ENCODE data around the gene GASK1A. TPM values are rescaled to one million over a fixed set of nuclear protein-coding genes. Genes with fewer than 3 reads are reported as not detected.

The GASK1A gene
- total and polyA plus RNA-seq, 2 donors (not counting 1 experiment from before 2014, with no cell fraction given) = 0.14 to 1.8 TPM

DNA sequence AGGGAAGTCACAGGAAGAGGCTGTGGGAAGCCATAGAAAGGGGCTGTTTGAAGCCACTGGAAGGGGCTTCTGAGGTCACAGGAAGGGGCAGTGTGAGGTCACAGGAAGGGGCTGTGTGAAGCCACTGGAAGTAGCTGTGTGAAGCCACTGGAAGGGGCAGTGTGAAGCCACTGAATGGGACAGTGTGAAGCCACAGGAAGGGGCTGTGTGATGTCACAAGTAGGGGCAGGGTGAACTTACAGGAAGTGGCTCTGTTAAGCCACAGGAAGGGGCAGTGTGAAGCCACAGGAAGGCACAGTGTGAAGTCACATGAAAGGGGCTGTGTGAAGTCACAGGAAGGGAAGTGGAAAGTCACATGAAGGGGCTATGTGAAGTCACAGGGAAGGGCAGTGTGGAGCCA is 33.1 kb downstream of the GASK1A start:
- Histone ChIP-seq H3K36me3 (ENCODE audit: control insufficient read depth, insufficient read depth, low read length) (no peaks in the 10 kb centered on the region), H3K27ac (ENCODE audit: insufficient read depth, low read length) (no peak overlapping the region), H3K4me1 (ENCODE audit: control insufficient read depth, extremely low read depth, insufficient read depth, low read length) (no peaks in the 10 kb centered on the region), H4K20me1 (ENCODE audit: control insufficient read depth, extremely low read depth, insufficient read depth, low read length) (no peaks in the 10 kb centered on the region), H3K4me2 (ENCODE audit: extremely low read depth, insufficient read depth, low read length) (no peak overlapping the region), H3K27me3 (ENCODE audit: control insufficient read depth, insufficient read depth, low read length) (no peaks in the 10 kb centered on the region), H3K9ac (ENCODE audit: insufficient read depth, low read length) (no peak overlapping the region), H3K9me3 (ENCODE audit: control insufficient read depth, insufficient read depth, low read depth, low read length) (no peaks in the 10 kb centered on the region), H2AFZ (ENCODE audit: low read length) (no peak overlapping the region), H3K4me3 (replicated peaks in 1 of 4; ENCODE audit: control extremely low read depth in 1 of 4, insufficient read depth in 1 of 4, low read depth in 3 of 4, low read length in 4 of 4) (no peak overlapping the region), H3K79me2 (ENCODE audit: control insufficient read depth, insufficient read depth, low read length) (no peaks in the 10 kb centered on the region)
- DNase-seq (ENCODE audit: low read depth in 2 of 2) = no peak
- TF ChIP-seq, protein P1, sequence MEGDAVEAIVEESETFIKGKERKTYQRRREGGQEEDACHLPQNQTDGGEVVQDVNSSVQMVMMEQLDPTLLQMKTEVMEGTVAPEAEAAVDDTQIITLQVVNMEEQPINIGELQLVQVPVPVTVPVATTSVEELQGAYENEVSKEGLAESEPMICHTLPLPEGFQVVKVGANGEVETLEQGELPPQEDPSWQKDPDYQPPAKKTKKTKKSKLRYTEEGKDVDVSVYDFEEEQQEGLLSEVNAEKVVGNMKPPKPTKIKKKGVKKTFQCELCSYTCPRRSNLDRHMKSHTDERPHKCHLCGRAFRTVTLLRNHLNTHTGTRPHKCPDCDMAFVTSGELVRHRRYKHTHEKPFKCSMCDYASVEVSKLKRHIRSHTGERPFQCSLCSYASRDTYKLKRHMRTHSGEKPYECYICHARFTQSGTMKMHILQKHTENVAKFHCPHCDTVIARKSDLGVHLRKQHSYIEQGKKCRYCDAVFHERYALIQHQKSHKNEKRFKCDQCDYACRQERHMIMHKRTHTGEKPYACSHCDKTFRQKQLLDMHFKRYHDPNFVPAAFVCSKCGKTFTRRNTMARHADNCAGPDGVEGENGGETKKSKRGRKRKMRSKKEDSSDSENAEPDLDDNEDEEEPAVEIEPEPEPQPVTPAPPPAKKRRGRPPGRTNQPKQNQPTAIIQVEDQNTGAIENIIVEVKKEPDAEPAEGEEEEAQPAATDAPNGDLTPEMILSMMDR (conservative IDR thresholded peaks at IDR 0.05 in 1 of 2, IDR thresholded peaks at IDR 0.05 in 1 of 2; ENCODE audit: low read depth in 1 of 2, low read length in 2 of 2) = no peak
- no peak for TF ChIP-seq EZH2 (IDR thresholded peaks at IDR 0.05; ENCODE audit: low read length, missing control alignments)

DNA sequence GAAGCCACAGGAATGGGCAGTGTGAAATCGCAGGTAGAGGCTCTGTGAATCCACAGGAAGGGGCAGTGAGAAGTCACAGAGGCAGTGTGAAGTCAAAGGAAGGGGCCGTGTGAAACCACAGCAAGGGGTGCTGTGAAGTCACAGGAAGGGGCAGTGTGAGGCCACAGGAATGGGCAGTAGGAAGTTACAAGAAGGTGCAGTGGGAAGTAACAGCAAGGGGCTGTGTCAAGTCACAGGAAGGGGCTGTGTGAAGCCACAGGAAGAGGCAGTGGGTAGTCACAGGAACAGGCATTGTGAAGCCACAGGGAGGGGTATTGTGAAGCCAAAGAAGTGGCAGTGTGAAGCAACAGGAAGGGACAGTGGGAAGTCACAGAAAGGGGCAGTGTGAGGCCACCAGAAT is 34.1 kb downstream of the GASK1A start:
- TF ChIP-seq, protein P1 (conservative IDR thresholded peaks at IDR 0.05 in 1 of 2, IDR thresholded peaks at IDR 0.05 in 1 of 2; ENCODE audit: low read depth in 1 of 2, low read length in 2 of 2) = no peak
- TF ChIP-seq EZH2 (IDR thresholded peaks at IDR 0.05; ENCODE audit: low read length, missing control alignments) = no peak
- no peak overlapping the region for H3K4me3 ChIP-seq (replicated peaks in 1 of 4; ENCODE audit: control extremely low read depth in 1 of 4, insufficient read depth in 1 of 4, low read depth in 3 of 4, low read length in 4 of 4)
- no peaks in the 10 kb centered on the region for H4K20me1 ChIP-seq (ENCODE audit: control insufficient read depth, extremely low read depth, insufficient read depth, low read length)
- H3K79me2 ChIP-seq (ENCODE audit: control insufficient read depth, insufficient read depth, low read length) = no peaks in the 10 kb centered on the region
- no peak overlapping the region for H2AFZ ChIP-seq (ENCODE audit: low read length)
- H3K9ac ChIP-seq (ENCODE audit: insufficient read depth, low read length) = no peak overlapping the region
- H3K27ac ChIP-seq (ENCODE audit: insufficient read depth, low read length) = no peak overlapping the region
- no peak for DNase-seq (ENCODE audit: low read depth in 2 of 2)
- no peaks in the 10 kb centered on the region for H3K4me1 ChIP-seq (ENCODE audit: control insufficient read depth, extremely low read depth, insufficient read depth, low read length)
- H3K27me3 ChIP-seq (ENCODE audit: control insufficient read depth, insufficient read depth, low read length) = no peaks in the 10 kb centered on the region
- no peak overlapping the region for H3K4me2 ChIP-seq (ENCODE audit: extremely low read depth, insufficient read depth, low read length)
- no peaks in the 10 kb centered on the region for H3K9me3 ChIP-seq (ENCODE audit: control insufficient read depth, insufficient read depth, low read depth, low read length)
- H3K36me3 ChIP-seq (ENCODE audit: control insufficient read depth, insufficient read depth, low read length) = no peaks in the 10 kb centered on the region

DNA sequence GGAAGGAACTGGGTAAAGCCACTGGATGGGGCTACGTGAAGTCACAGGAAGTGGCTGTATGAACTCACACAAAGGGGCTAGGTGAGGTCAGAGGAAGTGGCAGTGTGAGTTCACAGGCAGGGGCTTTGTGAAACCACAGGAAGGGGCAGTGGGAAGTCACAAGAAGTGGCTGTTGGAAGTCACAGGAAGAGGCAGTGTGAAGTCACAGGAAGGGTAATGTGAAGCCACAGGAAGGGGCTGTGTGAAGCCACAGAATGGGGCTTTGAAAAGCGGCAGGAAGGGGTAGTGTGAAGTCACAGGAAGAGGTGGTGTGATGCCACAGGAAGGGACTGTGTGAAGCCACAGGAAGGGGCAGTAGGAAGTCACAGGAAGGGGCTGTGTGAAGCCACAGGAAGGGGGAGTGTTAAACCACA is 34.6 kb downstream of the GASK1A start:
- H4K20me1 ChIP-seq (ENCODE audit: control insufficient read depth, extremely low read depth, insufficient read depth, low read length) = no peaks in the 10 kb centered on the region
- H3K27me3 ChIP-seq (ENCODE audit: control insufficient read depth, insufficient read depth, low read length) = no peaks in the 10 kb centered on the region
- no peak overlapping the region for H3K27ac ChIP-seq (ENCODE audit: insufficient read depth, low read length)
- H2AFZ ChIP-seq (ENCODE audit: low read length) = no peak overlapping the region
- H3K9ac ChIP-seq (ENCODE audit: insufficient read depth, low read length) = no peak overlapping the region
- no peaks in the 10 kb centered on the region for H3K4me1 ChIP-seq (ENCODE audit: control insufficient read depth, extremely low read depth, insufficient read depth, low read length)
- DNase-seq (ENCODE audit: low read depth in 2 of 2) = no peak
- no peaks in the 10 kb centered on the region for H3K36me3 ChIP-seq (ENCODE audit: control insufficient read depth, insufficient read depth, low read length)
- H3K9me3 ChIP-seq (ENCODE audit: control insufficient read depth, insufficient read depth, low read depth, low read length) = no peaks in the 10 kb centered on the region
- no peak overlapping the region for H3K4me2 ChIP-seq (ENCODE audit: extremely low read depth, insufficient read depth, low read length)
- H3K79me2 ChIP-seq (ENCODE audit: control insufficient read depth, insufficient read depth, low read length) = no peaks in the 10 kb centered on the region
- H3K4me3 ChIP-seq (replicated peaks in 1 of 4; ENCODE audit: control extremely low read depth in 1 of 4, insufficient read depth in 1 of 4, low read depth in 3 of 4, low read length in 4 of 4) = no peak overlapping the region
- TF ChIP-seq, protein P1 (conservative IDR thresholded peaks at IDR 0.05 in 1 of 2, IDR thresholded peaks at IDR 0.05 in 1 of 2; ENCODE audit: low read depth in 1 of 2, low read length in 2 of 2) = no peak
- TF ChIP-seq EZH2 (IDR thresholded peaks at IDR 0.05; ENCODE audit: low read length, missing control alignments) = no peak

Data from fibroblast of lung (primary cell).